Keratinocyte (primary cell): ENCODE measurements around the gene ADSS2.

ENCODE experiments used
- CTCF ChIP-seq, 3 experiments: IDR thresholded peaks in 1 of 3; conservative IDR thresholded peaks in 1 of 3; optimal IDR thresholded peaks in 1 of 3; 2 replicates in 2 of 3; 3 replicates in 1 of 3; pipeline versions ENCODE3 to v1.5.1; 2011; ENCODE audit warnings: low read length in 3 of 3, mild to moderate bottlenecking in 3 of 3, moderate library complexity in 2 of 3, control low read depth in 1 of 3, inconsistent platforms in 1 of 3; ENCODE audit not compliant: insufficient read depth in 2 of 3; ENCODE audit errors: extremely low read depth in 1 of 3
- EZH2 ChIP-seq: IDR thresholded peaks from one replicate; pipeline ENCODE4 v1.6.1; 2012; ENCODE audit warnings: inconsistent platforms, mild to moderate bottlenecking, low read length, moderate library complexity

GRCh38 chr1:244444854-244445253, 6.9 kb downstream of the ADSS2 start:
- no peak for TF ChIP-seq EZH2
- TF ChIP-seq CTCF (optimal IDR thresholded peaks at IDR 0.05 in 1 of 3, IDR thresholded peaks at IDR 0.05 in 1 of 3, conservative IDR thresholded peaks at IDR 0.05 in 1 of 3; ENCODE audit: extremely low read depth in 1 of 3, insufficient read depth in 2 of 3, low read length in 3 of 3) = no peak
